Aortic smooth muscle cell (primary cell): ENCODE measurements around the gene CHAMP1. TPM values are rescaled to one million over a fixed set of nuclear protein-coding genes. Genes with fewer than 3 reads are reported as not detected.

Experiments
- total RNA-seq: library from RNA; depleted of rRNA; stranded (reverse); fragments of >200 nt; gene quantifications from 2 replicates; pipeline ENCODE4 v1.2.3, GENCODE V29; 2014

CHAMP1 gene, protein sequence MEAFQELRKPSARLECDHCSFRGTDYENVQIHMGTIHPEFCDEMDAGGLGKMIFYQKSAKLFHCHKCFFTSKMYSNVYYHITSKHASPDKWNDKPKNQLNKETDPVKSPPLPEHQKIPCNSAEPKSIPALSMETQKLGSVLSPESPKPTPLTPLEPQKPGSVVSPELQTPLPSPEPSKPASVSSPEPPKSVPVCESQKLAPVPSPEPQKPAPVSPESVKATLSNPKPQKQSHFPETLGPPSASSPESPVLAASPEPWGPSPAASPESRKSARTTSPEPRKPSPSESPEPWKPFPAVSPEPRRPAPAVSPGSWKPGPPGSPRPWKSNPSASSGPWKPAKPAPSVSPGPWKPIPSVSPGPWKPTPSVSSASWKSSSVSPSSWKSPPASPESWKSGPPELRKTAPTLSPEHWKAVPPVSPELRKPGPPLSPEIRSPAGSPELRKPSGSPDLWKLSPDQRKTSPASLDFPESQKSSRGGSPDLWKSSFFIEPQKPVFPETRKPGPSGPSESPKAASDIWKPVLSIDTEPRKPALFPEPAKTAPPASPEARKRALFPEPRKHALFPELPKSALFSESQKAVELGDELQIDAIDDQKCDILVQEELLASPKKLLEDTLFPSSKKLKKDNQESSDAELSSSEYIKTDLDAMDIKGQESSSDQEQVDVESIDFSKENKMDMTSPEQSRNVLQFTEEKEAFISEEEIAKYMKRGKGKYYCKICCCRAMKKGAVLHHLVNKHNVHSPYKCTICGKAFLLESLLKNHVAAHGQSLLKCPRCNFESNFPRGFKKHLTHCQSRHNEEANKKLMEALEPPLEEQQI
- total RNA-seq = 9.6 and 10.1 TPM in 2 replicates

DNA sequence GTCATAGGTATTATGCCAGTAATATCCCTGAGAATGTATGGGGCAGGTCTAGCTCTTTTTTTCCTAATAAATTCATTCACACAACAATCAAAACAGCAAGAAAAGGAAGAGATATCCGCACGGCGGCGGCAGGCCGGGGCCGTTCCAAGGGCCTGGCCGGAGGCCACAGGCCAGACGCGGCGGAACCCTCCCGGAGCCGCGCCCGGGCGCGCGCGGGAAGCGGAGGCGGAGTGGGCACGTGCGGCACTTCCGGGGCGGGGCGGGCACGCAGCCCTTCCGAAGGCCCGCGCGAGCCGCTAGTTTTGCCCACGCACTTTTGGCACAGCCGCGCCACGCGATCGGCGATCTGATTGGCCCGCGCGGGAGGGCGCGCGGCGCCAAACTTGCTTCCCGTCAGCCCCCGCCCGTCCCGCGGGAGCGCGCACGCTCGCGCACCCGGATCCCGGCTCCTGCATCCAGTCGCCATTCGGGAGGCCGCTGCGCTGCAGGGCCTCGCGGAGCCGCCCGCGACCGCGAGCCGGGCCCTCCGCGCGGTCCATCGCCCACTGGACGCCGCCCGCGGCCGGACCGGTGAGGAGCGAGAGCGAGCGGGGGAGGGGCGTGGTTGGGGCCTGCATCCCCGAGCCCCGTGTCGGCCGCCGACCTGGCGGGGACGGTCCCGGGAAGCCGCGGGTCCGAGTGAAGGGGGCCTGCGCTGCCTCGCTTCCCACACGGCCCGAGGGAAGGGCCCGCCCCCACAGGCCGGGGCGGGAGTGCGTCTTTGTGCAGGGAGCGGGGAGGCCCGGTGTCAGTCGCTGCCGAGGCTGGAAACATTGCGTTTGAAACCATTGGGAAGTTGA, at the start of gene CHAMP1:
CHAMP1 (plus strand) TSS at position 430 of the 839 bp plus-strand sequence. CDS start 9,340 bp downstream, outside the sequence.

DNA sequence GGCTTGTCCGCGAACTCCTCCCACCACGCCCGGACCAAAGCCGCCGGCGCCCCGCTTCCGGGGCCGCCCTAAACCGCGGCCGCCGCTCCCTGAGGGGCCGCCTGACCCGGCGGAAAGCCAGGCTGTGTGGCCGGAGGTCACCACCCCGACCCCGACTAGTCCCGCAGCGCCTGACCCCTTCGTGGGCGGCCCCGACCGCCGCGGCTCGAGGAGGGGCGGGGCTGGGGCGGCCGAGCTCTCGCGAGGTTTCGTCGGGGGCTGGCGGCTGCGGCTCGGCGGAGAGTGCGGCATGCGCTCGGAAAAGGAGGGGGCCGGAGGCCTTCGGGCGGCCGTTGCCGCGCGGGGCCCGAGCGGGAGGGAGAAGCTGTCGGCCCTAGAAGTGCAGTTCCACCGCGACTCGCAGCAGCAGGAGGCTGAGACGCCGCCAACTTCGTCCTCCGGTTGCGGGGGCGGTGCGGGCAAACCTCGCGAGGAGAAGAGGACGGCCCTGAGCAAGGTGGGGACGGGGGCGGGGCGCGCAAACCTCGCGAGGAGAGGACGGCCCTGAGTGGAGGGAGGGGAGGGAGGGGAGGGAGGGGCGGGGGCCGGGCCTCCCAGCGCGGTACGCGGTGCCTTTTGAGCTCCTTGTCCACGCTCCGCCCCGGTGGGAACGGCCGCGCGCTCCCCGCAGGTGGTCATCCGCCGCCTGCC, 32.8 kb upstream of the CHAMP1 start, which contains the start of gene UPF3A:
UPF3A (plus strand) TSS at position 251 of the 690 bp plus-strand sequence; CDS start at position 290, 39 bp downstream.

Other genes with a start within 250 kb of the CHAMP1 start
- 43.5 and 48.2 TPM in 2 replicates for gene RASA3, start 181.9 kb upstream of the CHAMP1 start, total RNA-seq
- not detected in 2 replicates for gene CFAP97D2, start 135.2 kb upstream of the CHAMP1 start, total RNA-seq
- 43.1 and 50.4 TPM in 2 replicates for gene CDC16, start 79.6 kb upstream of the CHAMP1 start, total RNA-seq
- 22.1 and 22.8 TPM in 2 replicates for gene UPF3A, start 32.9 kb upstream of the CHAMP1 start, total RNA-seq